MM.1S (cell line): ENCODE results near the gene TIE1.

ENCODE experiments used
- DNase-seq: peaks from one replicate; pipeline ENCODE4 v3.0.0-alpha.2; 2015
- H2AFZ ChIP-seq: fragments of 300-600 bp; sonication (generic); 2 replicates; pipeline ENCODE4 v1.6.0; 2016; ENCODE audit warnings: antibody characterized with exemption, low read length
- H3F3A ChIP-seq: fragments of 300-600 bp; sonication (generic); 2 replicates; pipeline ENCODE4 v1.6.1; 2016; ENCODE audit warnings: mild to moderate bottlenecking, antibody characterized with exemption, low read length, moderate library complexity, mixed read lengths; ENCODE audit not compliant: insufficient read depth
- H3K27ac ChIP-seq: fragments of 300-600 bp; sonication (generic); 2 replicates; pipeline ENCODE4 v1.5.1; 2016; ENCODE audit warnings: mild to moderate bottlenecking, low read length
- H3K27me3 ChIP-seq: fragments of 300-600 bp; sonication (generic); replicated peaks from 2 replicates; pipeline ENCODE4 v1.6.0; 2016; ENCODE audit warnings: low read length; ENCODE audit not compliant: insufficient read depth
- H3K36me3 ChIP-seq: fragments of 300-600 bp; sonication (generic); replicated peaks from 2 replicates; pipeline ENCODE4 v1.6.1; 2016; ENCODE audit warnings: mild to moderate bottlenecking, low read length, mixed read lengths; ENCODE audit not compliant: insufficient read depth
- H3K4me1 ChIP-seq: fragments of 300-600 bp; sonication (generic); 2 replicates; pipeline ENCODE4 v1.6.1; 2016; ENCODE audit warnings: low read length, mixed read lengths
- H3K4me2 ChIP-seq: fragments of 300-600 bp; sonication (generic); 2 replicates; pipeline ENCODE4 v1.6.0; 2016; ENCODE audit warnings: low read depth, low read length
- H3K4me3 ChIP-seq: fragments of 300-600 bp; sonication (generic); 2 replicates; pipeline ENCODE4 v1.5.1; 2016; ENCODE audit warnings: low read length, mixed read lengths
- H3K79me2 ChIP-seq: fragments of 300-600 bp; sonication (generic); 2 replicates; pipeline ENCODE4 v1.6.1; 2016; ENCODE audit warnings: mixed run types, low read length, mixed read lengths
- H3K9ac ChIP-seq: fragments of 300-600 bp; sonication (generic); 2 replicates; pipeline ENCODE4 v1.6.1; 2016; ENCODE audit warnings: low read length, mixed read lengths
- H3K9me2 ChIP-seq: fragments of 300-600 bp; sonication (generic); replicated peaks from 2 replicates; pipeline ENCODE4 v1.6.1; 2016; ENCODE audit warnings: mild to moderate bottlenecking, low read length, mixed read lengths; ENCODE audit not compliant: insufficient read depth
- H3K9me3 ChIP-seq: fragments of 300-600 bp; sonication (generic); replicated peaks from 2 replicates; pipeline ENCODE4 v1.6.1; 2016; ENCODE audit warnings: mild to moderate bottlenecking, low read length, mixed read lengths; ENCODE audit not compliant: insufficient read depth
- H4K20me1 ChIP-seq: fragments of 300-600 bp; sonication (generic); 2 replicates; pipeline ENCODE4 v1.6.1; 2016; ENCODE audit warnings: mild to moderate bottlenecking, low read length, moderate library complexity, mixed read lengths; ENCODE audit not compliant: insufficient read depth
- CTCF ChIP-seq: fragments of 300-600 bp; sonication (generic); IDR thresholded peaks from 2 replicates; pipeline ENCODE4 v1.5.1; 2016; ENCODE audit warnings: antibody characterized with exemption, low read length, mixed read lengths
- EZH2 ChIP-seq: fragments of 300-600 bp; sonication (generic); optimal IDR thresholded peaks from 2 replicates; pipeline ENCODE3; 2017; ENCODE audit warnings: low read depth, mild to moderate bottlenecking, antibody characterized with exemption, low read length, mixed read lengths
- EZH2phosphoT487 ChIP-seq: fragments of 300-600 bp; sonication (generic); IDR thresholded peaks from 2 replicates; pipeline ENCODE4 v1.6.1; 2018; ENCODE audit warnings: antibody characterized with exemption, low read length

The TIE1 gene

GRCh38 chr1:43304314-43304681, 3.5 kb downstream of the TIE1 start:
- H3K27ac ChIP-seq, result no peak overlapping the region
- no peaks in the 10 kb centered on the region for H3K4me1 ChIP-seq
- no peaks in the 10 kb centered on the region for H3F3A ChIP-seq
- no peak for DNase-seq
- no peaks in the 10 kb centered on the region for H3K9me3 ChIP-seq
- H3K36me3 ChIP-seq, result no peaks in the 10 kb centered on the region
- no peak overlapping the region for H3K4me3 ChIP-seq
- no peak overlapping the region for H3K4me2 ChIP-seq
- TF ChIP-seq EZH2, result no peak
- no peak for TF ChIP-seq EZH2phosphoT487
- TF ChIP-seq CTCF, result no peak
- peaks cover 24% of the 10 kb centered on the region for H3K27me3 ChIP-seq
- H2AFZ ChIP-seq, result no peak overlapping the region
- H3K79me2 ChIP-seq, result no peaks in the 10 kb centered on the region
- H3K9ac ChIP-seq, result no peak overlapping the region
- H3K9me2 ChIP-seq, result no peaks in the 10 kb centered on the region
- no peaks in the 10 kb centered on the region for H4K20me1 ChIP-seq

GRCh38 chr1:43304771-43305300, 4.1 kb downstream of the TIE1 start:
- H3K4me3 ChIP-seq, result no peak overlapping the region
- H3K36me3 ChIP-seq, result no peaks in the 10 kb centered on the region
- no peaks in the 10 kb centered on the region for H3K9me3 ChIP-seq
- no peak overlapping the region for H3K27ac ChIP-seq
- H3K9me2 ChIP-seq, result no peaks in the 10 kb centered on the region
- H3K9ac ChIP-seq, result no peak overlapping the region
- H3K79me2 ChIP-seq, result no peaks in the 10 kb centered on the region
- H3K4me2 ChIP-seq, result no peak overlapping the region
- H3K27me3 ChIP-seq, result peaks cover 25% of the 10 kb centered on the region
- H3F3A ChIP-seq, result no peaks in the 10 kb centered on the region
- no peaks in the 10 kb centered on the region for H4K20me1 ChIP-seq
- TF ChIP-seq EZH2, result no peak
- no peak for TF ChIP-seq EZH2phosphoT487
- no peak for TF ChIP-seq CTCF
- DNase-seq, result no peak
- no peak overlapping the region for H2AFZ ChIP-seq
- H3K4me1 ChIP-seq, result no peaks in the 10 kb centered on the region

- no peaks in the 10 kb centered on the region for H3F3A ChIP-seq
- H2AFZ ChIP-seq, result no peak overlapping the region
- H3K9ac ChIP-seq, result no peak overlapping the region
- H3K4me2 ChIP-seq, result no peak overlapping the region
- H3K4me1 ChIP-seq, result no peaks in the 10 kb centered on the region
- TF ChIP-seq EZH2 (no peak), CTCF (no peak), EZH2phosphoT487 (no peak)
- H4K20me1 ChIP-seq, result no peaks in the 10 kb centered on the region
- H3K27ac ChIP-seq, result no peak overlapping the region
- H3K79me2 ChIP-seq, result no peaks in the 10 kb centered on the region
- H3K36me3 ChIP-seq, result no peaks in the 10 kb centered on the region
- H3K9me2 ChIP-seq, result no peaks in the 10 kb centered on the region
- H3K9me3 ChIP-seq, result no peaks in the 10 kb centered on the region
- no peak overlapping the region for H3K4me3 ChIP-seq
- peaks cover 32% of the 10 kb centered on the region for H3K27me3 ChIP-seq
- DNase-seq, result no peak
These were observed 4.7 kb downstream of the TIE1 start for GRCh38 chr1:43305461-43305860.
